Upper lobe of left lung (tissue), 4 donors: Measurements from ENCODE around the gene CENPM.

Source experiments
- POLR2A ChIP-seq, 4 donors: fragments of 450-650 bp; IDR thresholded peaks; one replicate each; pipeline ENCODE4 v1.5.1; 2016 to 2017; ENCODE audit warnings: antibody characterized with exemption in 4 of 4, mild to moderate bottlenecking in 2 of 4
- TF ChIP-seq, protein P1 (sequence below), 6 experiments: fragments of 450-650 bp in 4 of 6; fragments of 200-600 bp in 2 of 6; sonication (generic) in 2 of 6; IDR thresholded peaks; one replicate each; pipeline ENCODE4 v1.5.1; 2016 to 2019; ENCODE audit warnings: antibody characterized with exemption in 6 of 6

DNA sequence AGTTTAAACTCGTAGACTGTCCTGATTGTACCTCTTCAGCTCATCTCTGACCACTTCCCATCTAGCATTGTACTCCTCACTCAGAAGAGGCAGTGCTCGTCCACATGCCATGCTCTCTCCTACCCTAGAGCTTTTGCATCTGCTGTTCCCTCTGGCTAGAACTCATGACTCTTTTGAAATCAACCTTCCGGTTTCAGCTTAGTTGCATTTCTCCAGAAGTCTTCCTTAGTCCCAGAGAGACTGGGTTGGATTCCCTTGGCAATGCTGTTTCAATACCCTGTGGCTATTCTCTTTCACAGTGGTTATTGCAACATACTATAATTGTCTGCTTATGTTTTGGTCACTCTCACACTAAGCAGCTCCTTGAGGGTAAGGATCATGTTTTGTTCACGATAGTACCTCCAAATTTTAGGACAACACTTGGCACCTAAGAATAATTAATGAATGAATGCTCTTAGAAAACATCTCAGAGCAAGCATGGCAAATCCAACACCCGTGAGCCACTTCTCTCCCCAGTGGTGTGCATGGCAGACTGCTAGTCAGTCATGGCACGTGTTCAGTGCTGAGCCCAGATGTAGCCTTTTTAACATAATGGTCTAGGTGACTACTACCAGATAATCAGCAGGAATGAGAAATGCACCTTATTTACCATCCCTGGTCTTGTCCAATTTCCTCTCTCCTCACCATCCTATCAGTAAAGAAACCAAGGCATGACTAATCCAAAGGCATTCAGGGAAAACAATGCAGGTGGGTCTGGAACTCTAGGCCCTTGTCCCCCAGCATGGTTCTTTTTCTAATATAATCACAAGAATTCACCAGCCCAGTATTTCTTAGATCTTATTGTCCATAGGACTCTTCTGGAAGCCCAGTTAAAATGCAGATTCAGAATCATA is 36.8 kb upstream of the CENPM start:
- TF ChIP-seq POLR2A (IDR thresholded peaks at IDR 0.05), result peak in 1 of 4 donors; percentile 20
- TF ChIP-seq, protein P1, sequence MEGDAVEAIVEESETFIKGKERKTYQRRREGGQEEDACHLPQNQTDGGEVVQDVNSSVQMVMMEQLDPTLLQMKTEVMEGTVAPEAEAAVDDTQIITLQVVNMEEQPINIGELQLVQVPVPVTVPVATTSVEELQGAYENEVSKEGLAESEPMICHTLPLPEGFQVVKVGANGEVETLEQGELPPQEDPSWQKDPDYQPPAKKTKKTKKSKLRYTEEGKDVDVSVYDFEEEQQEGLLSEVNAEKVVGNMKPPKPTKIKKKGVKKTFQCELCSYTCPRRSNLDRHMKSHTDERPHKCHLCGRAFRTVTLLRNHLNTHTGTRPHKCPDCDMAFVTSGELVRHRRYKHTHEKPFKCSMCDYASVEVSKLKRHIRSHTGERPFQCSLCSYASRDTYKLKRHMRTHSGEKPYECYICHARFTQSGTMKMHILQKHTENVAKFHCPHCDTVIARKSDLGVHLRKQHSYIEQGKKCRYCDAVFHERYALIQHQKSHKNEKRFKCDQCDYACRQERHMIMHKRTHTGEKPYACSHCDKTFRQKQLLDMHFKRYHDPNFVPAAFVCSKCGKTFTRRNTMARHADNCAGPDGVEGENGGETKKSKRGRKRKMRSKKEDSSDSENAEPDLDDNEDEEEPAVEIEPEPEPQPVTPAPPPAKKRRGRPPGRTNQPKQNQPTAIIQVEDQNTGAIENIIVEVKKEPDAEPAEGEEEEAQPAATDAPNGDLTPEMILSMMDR (IDR thresholded peaks at IDR 0.05), result no peak
